Measurements from ENCODE around the gene BUD23.
"Not testable (repeated sequence)": the region's sequence is repeated elsewhere in the genome, so short reads cannot be mapped to it uniquely, and the experiment has no call there.

Gene BUD23

DNA sequence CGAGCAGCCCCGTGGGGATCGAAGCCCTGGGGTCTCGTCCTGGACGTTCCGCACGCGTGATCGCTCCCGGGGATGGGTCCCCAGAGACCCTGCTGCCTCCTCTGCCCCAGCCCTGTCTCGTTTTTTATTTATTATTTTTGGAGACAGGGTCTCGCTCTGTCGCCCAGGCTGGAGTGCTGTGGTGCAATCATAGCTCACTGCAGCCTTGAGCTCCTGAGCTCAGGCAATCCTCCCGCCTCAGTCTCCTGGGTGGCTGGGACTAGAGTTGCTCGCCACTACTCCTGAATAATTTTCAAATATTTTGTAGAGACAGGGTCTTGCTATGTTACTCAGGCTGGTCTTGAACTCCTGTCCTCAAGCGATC is 36.4 kb downstream of the BUD23 start:
- no peak for DNase-seq

DNA sequence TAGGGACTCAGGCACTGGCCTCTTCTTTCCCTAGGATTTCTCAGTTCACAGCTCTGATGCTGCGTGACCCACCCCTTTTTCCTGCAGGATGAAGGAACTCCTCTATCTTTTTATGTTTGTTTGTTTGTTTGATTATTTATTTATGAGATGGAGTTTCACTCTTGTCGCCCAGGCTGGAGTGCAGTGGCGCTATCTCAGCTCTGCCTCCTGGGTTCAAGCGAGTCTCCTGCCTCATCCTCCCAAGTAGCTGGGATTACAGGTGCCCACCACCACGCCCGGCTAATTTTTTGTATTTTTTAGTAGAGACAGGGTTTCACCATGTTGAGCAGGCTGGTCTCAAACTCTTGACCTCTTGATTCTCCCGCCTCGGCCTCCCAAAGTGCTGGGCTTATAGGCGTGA is 37.0 kb downstream of the BUD23 start:
- DNase-seq: not testable (repeated sequence)

DNA sequence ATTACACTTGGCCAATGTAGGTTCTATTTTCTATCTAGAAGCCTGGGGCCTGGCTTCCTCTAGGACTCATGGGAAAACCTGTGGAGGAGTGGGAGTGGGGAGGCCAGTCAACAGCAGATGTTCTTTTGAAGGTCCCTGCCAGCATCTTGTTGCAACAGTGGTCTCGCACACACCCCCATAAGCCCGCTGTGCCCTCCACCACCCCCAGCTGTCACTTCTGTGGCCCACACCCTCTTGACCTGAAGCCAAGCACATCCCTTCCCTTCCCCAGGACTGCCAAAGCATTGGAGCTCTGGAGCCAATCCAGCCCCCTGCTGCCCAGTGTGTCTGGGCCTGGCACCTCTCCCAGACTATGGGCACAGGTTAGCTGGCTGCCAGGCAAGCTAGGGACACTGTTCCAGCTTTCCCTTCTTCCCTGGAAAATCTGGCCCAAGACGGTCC is 38.0 kb downstream of the BUD23 start:
- no peak for DNase-seq

DNA sequence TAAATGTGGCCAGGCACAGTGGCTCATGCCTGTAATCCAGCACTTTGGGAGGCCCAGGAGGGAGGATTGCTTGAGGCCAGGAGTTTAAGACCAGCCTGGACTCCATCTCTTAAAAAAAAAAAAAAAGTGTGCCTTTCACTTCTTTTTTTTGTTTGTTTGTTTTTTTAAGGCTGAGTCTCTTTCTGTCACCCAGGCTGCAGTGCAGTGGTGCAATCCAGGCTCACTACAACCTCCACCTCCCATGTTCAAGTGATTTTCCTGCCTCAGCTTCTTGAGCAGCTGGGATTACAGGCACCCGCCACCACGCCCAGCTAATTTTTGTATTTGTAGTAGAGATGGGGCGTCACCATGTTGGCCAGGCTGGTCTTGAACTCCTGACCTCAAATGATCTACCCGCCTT is 38.8 kb downstream of the BUD23 start:
- peak; percentile 17 for DNase-seq

DNA sequence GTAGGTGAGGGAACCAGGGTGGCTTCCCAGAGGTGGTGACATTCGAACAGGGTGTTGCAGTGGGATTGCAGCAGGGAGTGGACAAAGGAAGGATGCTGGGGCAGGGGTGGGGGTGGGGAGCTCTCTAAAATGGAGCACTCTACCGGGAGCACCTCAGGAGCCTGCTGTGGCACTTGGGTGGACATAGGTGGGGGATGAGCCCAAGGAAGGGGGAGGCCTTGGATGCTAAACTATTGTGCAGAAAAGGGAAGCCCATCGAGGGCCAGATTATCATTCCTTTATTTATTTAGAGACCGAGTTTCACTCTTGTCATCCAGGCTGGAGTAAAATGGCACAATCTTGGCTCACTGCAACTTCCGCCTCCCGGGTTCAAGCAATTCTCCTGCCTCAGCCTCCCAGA is 39.4 kb downstream of the BUD23 start:
- DNase-seq: no peak

DNA sequence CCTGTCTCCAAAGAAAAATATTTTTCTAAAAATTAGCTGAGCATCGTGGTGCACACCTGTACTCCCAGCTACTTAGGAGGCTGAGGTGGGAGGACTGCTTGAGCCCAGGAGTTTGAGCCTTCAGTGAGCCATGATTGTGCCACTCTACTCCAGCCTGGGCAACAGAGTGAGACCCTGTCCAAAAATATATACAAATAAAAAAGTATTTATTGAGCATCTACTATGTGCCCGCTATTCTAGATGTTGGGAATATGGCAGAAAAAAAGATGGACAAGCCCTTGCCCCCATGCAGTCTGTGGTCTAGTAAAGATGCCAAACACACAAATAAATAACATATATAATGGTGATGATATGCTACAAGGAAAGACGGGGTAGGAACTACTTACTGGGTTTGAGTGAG is 40.4 kb downstream of the BUD23 start:
- DNase-seq: no peak

DNA sequence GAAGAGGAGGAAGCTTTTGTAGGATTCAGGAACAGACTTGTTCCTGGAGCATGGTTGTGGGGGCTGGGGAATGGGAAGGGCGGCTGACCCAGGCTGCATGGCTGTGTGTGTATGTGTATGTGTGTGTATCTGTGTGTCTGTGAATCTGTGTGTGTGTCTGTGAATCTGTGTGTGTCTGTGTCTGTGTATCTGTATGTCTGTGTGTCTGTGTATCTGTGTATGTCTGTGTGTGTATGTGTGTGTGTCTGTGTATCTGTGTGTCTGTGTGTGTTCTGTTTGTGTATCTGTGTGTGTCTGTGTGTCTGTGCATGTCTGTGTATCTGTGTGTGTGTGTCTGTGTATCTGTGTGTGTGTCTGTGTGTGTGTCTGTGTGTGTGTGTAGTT is 42.7 kb downstream of the BUD23 start:
- no peak for DNase-seq

DNA sequence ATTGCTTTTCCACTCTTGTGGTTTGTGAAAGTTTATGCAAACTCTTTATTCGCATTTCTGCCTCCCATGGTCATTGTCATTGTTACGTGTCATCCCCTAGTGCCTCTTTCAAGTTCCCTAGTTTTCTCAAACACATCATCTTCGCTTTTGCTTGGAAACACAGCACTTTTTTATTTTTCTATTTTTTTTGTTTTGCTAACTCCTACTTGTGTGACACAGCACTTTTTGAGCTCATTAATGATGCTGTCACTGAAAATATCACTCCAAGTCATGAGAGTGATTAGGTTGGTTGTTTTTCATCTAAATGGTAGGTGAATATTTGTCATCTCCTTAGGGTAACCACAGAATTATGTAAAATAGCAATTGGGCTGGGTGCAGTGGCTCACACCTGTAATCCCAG is 44.6 kb downstream of the BUD23 start:
- DNase-seq: peak; percentile 30

DNA sequence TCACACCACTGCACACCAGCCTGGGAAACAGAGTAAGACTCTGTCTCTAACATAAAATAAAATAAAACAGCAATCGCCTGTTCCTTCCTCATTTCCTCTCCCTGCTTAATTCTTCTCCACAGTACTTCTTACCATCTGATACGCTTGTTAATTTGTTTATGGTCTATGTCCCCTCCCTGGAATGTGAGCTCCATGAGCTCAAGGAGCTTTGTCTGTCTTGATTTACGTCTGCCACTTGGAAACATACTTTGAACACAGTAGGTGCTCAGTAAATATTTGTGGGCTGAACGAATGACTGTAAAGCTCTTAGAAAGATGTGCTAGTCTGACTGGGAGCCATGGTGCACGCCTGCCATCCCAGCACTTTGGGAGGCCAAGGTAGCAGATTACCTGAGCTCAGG is 45.2 kb downstream of the BUD23 start:
- DNase-seq: no peak

DNA sequence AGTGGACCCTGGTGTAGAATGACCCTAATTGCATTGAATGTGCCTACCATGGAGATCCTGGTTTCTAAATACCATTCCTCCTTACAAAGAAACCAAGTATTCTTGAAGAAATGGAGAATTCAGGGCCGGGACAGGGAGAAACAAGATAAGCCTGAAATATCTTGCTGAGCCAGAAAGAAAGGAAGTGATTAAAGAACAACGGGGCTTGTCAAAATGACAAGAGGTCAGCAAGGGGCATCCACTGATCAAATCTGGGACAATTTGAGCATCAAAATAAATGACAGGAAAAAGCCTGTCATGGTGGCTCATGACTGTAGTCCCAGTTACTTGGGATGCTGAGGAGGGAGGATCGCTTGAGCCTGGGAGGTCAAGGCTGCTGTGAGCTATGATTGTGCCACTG is 47.1 kb downstream of the BUD23 start:
- no peak for DNase-seq

DNA sequence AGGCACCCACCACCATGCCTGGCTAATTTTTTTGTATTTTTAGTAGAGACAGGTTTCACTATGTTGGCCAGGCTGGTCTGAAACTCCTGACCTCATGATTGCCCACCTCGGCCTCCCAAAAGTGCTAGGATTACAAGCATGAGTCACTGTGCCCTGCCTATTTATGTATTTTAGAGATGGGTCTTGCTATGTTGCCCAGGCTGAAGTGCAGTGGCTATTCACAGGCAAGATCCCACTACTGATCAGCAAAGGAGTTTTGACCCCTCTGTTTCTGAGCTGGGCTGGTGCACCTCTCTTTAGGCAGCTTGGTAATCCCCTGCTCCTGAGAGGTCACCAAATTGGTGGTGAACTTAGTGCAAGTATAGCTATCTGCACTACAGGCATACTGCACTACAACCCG is 49.0 kb downstream of the BUD23 start:
- no peak for DNase-seq

DNA sequence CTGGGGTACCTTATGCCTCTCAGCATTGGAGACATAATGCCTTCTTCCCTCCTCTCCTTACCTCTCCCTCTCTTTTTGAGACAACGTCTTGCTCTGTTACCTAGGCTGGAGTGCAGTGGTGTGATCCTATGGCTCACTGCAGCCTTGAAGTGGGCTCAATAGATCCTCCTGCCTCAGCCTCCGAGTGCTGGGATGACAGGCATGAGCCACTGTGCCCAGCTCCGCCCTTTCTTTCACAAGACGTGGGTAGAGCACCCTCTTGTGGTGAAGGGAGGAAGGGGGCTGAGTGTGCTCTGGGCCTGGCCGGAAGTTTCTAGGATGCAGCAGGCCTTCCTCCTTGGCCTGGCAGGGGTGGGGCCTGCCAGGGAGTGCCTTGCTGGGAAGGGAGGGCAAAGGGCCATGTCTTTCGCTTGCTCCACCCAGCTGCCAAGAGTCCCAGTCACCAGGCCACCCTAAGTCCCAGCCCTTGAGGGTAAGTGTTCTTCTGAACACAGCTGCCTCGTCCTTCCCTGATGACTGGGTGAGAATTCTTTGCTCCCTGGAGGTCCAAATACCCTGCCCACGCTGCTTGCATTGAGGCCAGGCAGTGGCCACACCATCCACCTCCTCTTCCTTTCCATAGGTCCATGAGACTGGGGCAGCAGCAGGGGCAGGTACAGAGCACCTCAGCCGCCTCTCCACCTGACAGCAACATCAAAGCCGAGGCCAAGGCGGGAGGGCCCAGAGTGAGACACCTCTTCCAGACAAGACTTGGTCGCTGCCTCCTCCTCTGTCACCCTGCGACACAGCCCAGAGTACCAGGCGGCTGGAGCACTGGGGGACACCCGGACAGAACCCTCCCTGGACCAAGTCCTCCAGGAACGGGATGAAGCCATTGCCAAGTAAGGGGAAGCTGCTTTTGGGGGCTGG is 51.5 kb downstream of the BUD23 start:
- DNase-seq: peak; percentile 81

DNA sequence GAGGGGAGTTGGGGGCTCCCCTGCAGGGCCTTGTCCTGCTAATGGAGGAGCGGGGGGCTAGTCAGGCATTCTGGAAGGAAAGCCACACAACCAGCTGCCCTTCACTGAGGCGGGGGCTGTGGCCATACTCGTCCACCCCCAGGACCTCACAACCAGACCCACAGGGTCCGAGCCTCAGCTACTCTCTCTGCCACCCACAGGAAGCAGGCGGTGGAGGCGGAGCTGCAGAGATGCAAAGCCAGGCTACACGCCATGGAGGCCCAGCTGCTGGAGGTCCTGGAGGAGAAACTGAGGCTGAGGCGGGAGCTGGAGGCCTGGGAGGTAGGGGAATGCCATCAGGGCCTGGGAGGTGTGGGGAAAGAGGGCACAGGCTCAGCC is 52.1 kb downstream of the BUD23 start:
- no peak for DNase-seq

DNA sequence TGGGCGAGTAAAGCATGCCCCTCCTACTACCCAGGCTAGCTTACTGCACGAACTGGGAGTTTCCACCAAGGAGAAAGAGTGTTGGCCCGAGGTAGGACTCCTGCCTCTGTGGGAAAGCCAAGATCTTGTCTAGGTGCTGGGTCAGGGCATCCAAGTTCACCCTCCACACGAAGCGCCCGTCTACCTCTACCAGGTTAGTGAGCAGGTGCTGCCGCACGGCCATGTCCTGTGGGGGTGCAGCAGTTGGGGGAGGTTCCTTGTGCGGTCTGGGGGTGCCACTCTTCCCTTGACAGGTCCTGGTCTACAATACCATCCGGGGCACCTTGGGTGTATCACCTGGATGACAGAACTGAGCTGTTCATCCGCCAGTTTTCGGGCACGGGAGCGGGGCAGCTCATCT is 53.5 kb downstream of the BUD23 start:
- no peak for DNase-seq

DNA sequence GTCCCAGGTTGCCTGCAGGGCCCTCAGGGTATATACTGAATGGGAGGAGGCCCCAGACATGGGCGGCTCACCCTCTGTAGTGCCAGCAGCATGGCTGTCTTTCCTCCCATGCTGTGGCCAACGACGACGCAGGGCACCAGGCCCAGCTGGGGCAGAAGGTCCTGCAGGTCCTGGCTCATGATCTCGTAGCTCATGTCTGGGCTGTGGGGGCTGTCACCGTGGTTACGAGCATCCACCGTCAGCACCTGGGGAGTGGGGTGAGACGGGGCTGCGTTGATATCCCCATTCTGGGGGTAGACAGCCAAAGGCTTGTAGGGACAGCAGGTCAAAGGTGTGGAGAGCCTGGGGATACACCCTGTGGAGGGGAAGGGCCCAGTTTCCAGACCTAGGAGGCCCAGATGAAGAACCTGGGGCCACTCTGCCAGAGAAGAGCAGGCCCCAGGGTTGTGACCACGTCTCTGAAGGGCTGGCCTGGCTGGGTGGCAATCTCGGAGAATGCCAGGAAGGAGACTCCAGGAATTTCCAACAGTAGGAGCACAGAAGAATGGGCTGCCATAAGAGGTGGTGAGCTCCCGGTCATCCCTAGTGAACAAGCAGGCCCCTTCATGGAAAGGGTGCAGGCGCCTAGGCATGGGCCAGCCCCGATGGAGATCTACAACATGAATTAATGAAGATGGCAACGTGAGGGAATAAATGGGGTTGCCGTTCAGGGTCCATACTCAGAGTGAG is 54.3 kb downstream of the BUD23 start:
- no peak for DNase-seq

DNA sequence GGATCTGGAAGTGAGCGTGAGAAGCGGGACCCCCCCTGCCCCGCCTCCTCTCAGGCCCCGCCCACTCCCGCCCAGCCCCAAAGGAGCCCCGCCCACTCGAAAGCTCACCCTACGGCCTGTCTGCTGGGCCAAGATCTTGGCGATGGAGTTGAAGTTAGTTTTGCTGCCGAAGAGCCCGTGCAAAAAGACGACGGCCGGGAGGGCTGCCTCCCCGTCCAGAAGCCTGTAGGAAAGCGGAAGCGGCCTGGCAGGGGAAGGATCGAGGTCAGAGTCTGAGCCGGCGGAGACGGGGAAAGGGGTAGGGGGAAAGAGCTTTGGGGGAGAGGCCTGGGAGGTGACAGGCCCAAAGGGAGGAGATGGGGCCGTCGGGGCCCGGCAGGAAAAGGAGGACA is 54.8 kb downstream of the BUD23 start:
- peak; percentile 51 for DNase-seq

DNA sequence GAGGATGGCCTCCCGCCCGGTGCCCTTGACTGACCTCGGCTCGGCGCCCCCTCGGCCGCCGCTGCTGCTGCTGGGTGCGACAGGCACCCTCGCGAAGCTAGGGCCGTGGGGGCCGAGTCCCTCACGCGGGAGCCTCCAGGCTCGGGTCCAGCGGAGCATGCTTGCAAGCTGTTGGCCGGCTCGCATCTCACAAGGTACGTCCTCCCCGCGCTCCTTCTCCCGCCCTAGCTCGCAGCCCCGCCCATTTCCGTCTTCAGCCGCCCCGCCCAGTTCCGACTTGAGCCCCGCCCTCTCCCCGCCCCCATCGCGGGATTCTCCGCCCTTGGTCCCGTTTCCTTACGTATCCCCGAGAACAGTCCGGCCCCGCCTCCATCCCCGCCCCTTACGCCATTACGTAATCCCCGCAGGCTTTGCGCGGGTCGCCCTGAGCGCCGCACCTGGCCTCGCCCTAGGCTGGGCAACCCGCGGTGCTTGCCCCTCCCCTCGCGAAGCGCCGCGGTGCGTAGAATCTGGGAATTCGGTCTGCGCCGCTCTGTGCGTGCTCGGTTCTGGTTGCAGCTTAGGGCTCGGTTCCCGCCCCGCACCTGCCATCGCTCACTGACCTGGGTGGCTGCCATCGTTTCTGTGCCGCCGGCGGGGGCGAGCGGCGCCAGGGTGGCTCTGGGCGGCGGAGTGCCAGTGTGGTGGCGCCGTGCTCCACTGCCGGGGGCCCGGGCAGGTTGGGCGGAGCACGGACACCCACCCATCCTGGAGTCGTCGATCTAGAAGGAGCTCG is 55.4 kb downstream of the BUD23 start, which contains the start of gene ABHD11:
TSS of gene ABHD11 (minus strand) at position 191 of the 775 bp plus-strand sequence. CDS start at position 159, 32 bp downstream.
- peak; percentile 94 for DNase-seq

DNA sequence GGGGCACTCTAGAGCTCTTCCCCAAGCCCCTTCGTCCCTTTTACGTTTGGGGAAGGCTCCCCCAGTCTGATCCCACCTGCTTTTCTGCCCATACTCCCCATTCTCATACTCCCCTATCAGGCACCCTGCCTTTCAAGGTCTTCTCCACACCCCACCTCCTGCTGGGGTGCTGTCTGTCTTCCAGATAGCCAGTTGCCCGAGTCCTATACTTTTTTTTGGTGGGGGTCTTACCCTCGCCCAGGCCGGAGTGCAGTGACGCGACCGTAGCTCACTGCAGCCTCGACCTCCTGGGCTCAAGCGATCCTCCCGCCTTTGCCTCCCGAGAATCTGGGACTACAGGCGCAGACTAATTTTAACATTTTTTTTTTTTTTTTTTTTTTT is 56.0 kb downstream of the BUD23 start:
- no peak for DNase-seq

DNA sequence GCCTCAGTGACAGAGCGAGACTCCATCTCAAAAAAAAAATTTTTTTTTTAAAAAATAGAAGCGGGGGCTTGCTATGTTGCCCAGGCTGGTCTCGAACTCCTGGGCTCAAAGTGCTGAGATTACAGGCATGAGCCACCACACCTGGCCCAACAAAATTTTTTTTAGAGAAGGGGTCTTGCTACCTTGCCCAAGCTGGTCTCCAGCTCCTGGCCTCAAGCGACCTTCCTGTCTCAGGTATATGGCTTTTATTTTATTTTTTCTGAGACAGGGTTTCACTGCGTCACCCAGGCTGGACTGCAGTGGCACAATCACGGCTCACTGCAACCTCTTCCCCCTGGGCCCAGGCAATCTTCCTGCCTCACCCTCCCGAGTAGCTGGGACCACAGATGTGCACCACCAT is 56.8 kb downstream of the BUD23 start:
- DNase-seq: no peak

DNA sequence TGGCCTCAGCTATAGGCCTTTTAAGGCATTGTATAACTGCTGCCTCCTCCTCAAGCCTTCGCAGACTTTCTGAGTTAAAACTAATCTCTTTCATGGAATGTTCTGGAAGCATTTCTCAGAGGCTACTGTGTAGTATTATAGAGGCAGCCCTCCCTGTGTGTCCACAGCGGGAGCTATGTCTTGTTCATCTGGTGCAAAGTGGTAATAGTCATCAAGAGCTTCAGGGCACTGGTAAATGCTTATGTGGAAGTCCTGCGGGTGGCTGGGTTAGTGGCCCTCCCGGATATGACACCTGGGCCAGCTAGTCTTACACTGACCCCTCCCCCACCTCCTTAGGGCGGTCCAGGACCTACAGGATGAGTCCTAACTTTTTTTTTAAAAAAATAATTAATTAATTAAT is 57.4 kb downstream of the BUD23 start:
- DNase-seq: no peak

DNA sequence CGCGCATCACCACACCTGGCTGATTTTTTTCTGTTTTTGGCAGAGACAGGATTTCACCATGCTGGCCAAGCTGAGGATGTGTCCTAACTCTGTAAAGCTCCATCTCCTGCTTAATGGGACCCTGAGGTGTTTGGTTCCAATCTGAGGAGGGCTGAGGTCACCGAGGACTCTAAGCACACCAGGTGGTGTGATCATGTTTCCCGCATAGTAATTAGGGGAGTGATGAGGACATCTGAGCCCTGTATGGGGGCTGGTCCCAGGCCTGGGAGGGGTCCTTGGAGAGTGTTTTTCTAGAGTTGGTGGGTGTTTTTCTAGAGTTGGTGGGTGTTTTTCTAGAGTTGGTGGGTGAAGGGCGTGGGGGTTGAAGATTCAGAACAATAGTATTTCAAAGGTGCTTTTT is 58.2 kb downstream of the BUD23 start:
- DNase-seq: no peak

DNA sequence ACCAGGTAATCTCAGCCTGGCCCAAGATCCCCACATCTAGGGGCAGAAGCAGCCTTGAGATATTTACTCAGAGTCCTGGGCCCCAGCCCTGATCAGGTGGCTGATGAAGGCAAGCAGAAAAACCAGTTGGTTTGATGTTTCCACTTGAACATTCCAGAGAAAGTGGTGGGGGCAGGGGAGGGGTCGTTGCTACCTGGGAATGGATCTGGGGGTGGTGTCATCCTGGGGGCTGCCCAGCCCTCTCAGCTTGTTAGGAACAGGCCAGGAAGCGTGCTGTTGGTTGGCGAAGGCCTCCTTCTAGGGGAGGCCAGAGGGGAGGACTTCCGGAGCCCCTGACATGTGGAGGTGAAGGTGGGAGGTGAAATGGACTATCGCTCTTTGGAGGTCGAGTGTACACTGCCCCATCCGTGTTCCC is 58.9 kb downstream of the BUD23 start:
- DNase-seq: no peak

Data from inflammatory macrophage treated with lipopolysaccharide for 4 hours (primary cell).